GM23248 (cell line): ENCODE measurements around the gene TBXAS1. TPM values are rescaled to one million over a fixed set of nuclear protein-coding genes. Genes with fewer than 3 reads are reported as not detected.

Experiments
- DNase-seq: peaks from one replicate; pipeline ENCODE4 v3.0.0-alpha.2; 2015
- H2AFZ ChIP-seq: fragments of 200-600 bp; sonication (generic); 2 replicates; pipeline ENCODE4 v1.6.1; 2016; ENCODE audit warnings: antibody characterized with exemption
- H3F3A ChIP-seq: fragments of 200-600 bp; sonication (generic); 2 replicates; pipeline ENCODE4 v1.6.1; 2016; ENCODE audit warnings: mild to moderate bottlenecking, antibody characterized with exemption, mixed run types; ENCODE audit not compliant: insufficient read depth
- H3K27ac ChIP-seq: fragments of 200-600 bp; sonication (generic); 2 replicates; pipeline ENCODE4 v1.5.1; 2016; ENCODE audit warnings: mild to moderate bottlenecking
- H3K27me3 ChIP-seq: fragments of 200-600 bp; sonication (generic); replicated peaks from 2 replicates; pipeline ENCODE4 v1.6.1; 2016; ENCODE audit warnings: mild to moderate bottlenecking; ENCODE audit not compliant: insufficient read depth
- H3K36me3 ChIP-seq: fragments of 200-600 bp; sonication (generic); 2 replicates; pipeline ENCODE4 v1.6.1; 2016; ENCODE audit warnings: low read depth, mild to moderate bottlenecking
- H3K4me1 ChIP-seq: fragments of 200-600 bp; sonication (generic); 2 replicates; pipeline ENCODE4 v1.6.1; 2016; ENCODE audit warnings: mild to moderate bottlenecking; ENCODE audit not compliant: insufficient read depth
- H3K4me2 ChIP-seq: fragments of 200-600 bp; sonication (generic); one replicate; pipeline ENCODE4 v1.6.1; 2016; ENCODE audit warnings: mild to moderate bottlenecking; ENCODE audit not compliant: unreplicated experiment
- H3K4me3 ChIP-seq: fragments of 200-600 bp; sonication (generic); 2 replicates; pipeline ENCODE4 v1.5.1; 2016; ENCODE audit warnings: mild to moderate bottlenecking
- H3K79me2 ChIP-seq: fragments of 200-600 bp; sonication (generic); 2 replicates; pipeline ENCODE4 v1.6.1; 2016; ENCODE audit warnings: mild to moderate bottlenecking; ENCODE audit not compliant: insufficient read depth
- H3K9ac ChIP-seq: fragments of 200-600 bp; sonication (generic); 2 replicates; pipeline ENCODE4 v1.6.1; 2016; ENCODE audit warnings: mild to moderate bottlenecking
- H3K9me2 ChIP-seq: fragments of 200-600 bp; sonication (generic); 2 replicates; pipeline ENCODE4 v1.6.1; 2016; ENCODE audit warnings: mixed run types, mild to moderate bottlenecking, moderate library complexity; ENCODE audit not compliant: insufficient read depth
- H3K9me3 ChIP-seq: fragments of 200-600 bp; sonication (generic); one replicate; pipeline ENCODE4 v1.6.1; 2017; ENCODE audit warnings: low read depth
- H4K20me1 ChIP-seq: fragments of 200-600 bp; sonication (generic); 2 replicates; pipeline ENCODE4 v1.6.0; 2016; ENCODE audit not compliant: insufficient read depth
- EZH2 ChIP-seq: fragments of 200-600 bp; sonication (generic); IDR thresholded peaks from 2 replicates; pipeline ENCODE4 v1.6.1; 2018; ENCODE audit warnings: antibody characterized with exemption, mild to moderate bottlenecking; ENCODE audit not compliant: insufficient read depth, poor library complexity, severe bottlenecking
- EZH2phosphoT487 ChIP-seq: fragments of 200-600 bp; sonication (generic); IDR thresholded peaks from 2 replicates; pipeline ENCODE4 v1.6.1; 2018; ENCODE audit warnings: antibody characterized with exemption, moderate library complexity, mild to moderate bottlenecking, low read depth; ENCODE audit not compliant: insufficient read depth
- WGBS, 2 experiments: methylation state at CpG; one replicate each; pipeline ENCODE4 v1.1.6; 2015 to 2017; ENCODE audit warnings: low lambda C conversion rate in 2 of 2, low coverage in 1 of 2; ENCODE audit errors: missing lambda C conversion rate in 2 of 2; 5-methylcytosine and 5-hydroxymethylcytosine counted together
- in situ Hi-C: fragments of 300-500 bp; cut with MboI; formaldehyde crosslinking; loops from 2 replicates; pipeline ENCODE4 v1.15.0; 2020
- polyA plus RNA-seq: library from polyadenylated mRNA; unstranded; fragments of >200 nt; fragmentation: Nextera tagmentation; extraction: Ambion mirVana; gene quantifications from 2 replicates; pipeline ENCODE4 v1.2.1, GENCODE V29; 2016
- total RNA-seq: library from RNA; depleted of rRNA; stranded (reverse); fragments of >200 nt; shearing (Covaris generic); gene quantifications from 2 replicates; pipeline ENCODE4 v1.2.3, GENCODE V29; 2014

Gene TBXAS1
- total and polyA plus RNA-seq, 2 experiments from 2014 or later, result 0.49 TPM; not detected in 1

- Histone ChIP-seq H3K4me3 (no peak overlapping the region), H3K9me3 (no peaks in the 10 kb centered on the region), H3K27ac (no peak overlapping the region), H2AFZ (no peak overlapping the region), H3K4me1 (no peaks in the 10 kb centered on the region), H3K36me3 (no peaks in the 10 kb centered on the region), H3F3A (no peaks in the 10 kb centered on the region), H3K9me2 (no peaks in the 10 kb centered on the region), H3K27me3 (no peaks in the 10 kb centered on the region), H3K79me2 (no peaks in the 10 kb centered on the region), H4K20me1 (no peaks in the 10 kb centered on the region), H3K9ac (no peak overlapping the region), H3K4me2 (no peak overlapping the region)
- DNase-seq, result no peak
- no peak for TF ChIP-seq EZH2phosphoT487
- TF ChIP-seq EZH2, result no peak
- in situ Hi-C loops, result no loop called here
- WGBS, 2 experiments, result 88 to 94% methylated on average over 7 of the region's 7 CpGs
These were observed 55.4 kb downstream of the TBXAS1 start for GRCh38 chr7:139884441-139884840.

- H3K4me3 ChIP-seq, result no peak overlapping the region
- no peak overlapping the region for H3K4me2 ChIP-seq
- no peaks in the 10 kb centered on the region for H3K9me2 ChIP-seq
- TF ChIP-seq EZH2phosphoT487 (no peak), EZH2 (no peak)
- H3K9me3 ChIP-seq, result no peaks in the 10 kb centered on the region
- H2AFZ ChIP-seq, result 0 out of 2 replicates have a peak overlapping the region, but pooled peaks have one; percentile 5
- no peaks in the 10 kb centered on the region for H3K4me1 ChIP-seq
- H3K36me3 ChIP-seq, result no peaks in the 10 kb centered on the region
- no peaks in the 10 kb centered on the region for H4K20me1 ChIP-seq
- in situ Hi-C loops, result no loop called here
- DNase-seq, result no peak
- no peaks in the 10 kb centered on the region for H3K79me2 ChIP-seq
- H3K27ac ChIP-seq, result no peak overlapping the region
- no peaks in the 10 kb centered on the region for H3F3A ChIP-seq
- H3K27me3 ChIP-seq, result no peaks in the 10 kb centered on the region
- H3K9ac ChIP-seq, result no peak overlapping the region
These were observed 56.4 kb downstream of the TBXAS1 start for GRCh38 chr7:139885511-139885910.

GRCh38 chr7:139886206-139886605, 57.1 kb downstream of the TBXAS1 start:
- in situ Hi-C loops, result no loop called here
- no peaks in the 10 kb centered on the region for H3F3A ChIP-seq
- no peak overlapping the region for H3K9ac ChIP-seq
- no peaks in the 10 kb centered on the region for H3K36me3 ChIP-seq
- WGBS, 2 experiments, result 54 to 77% methylated on average over 2 of the region's 2 CpGs
- no peak overlapping the region for H3K4me2 ChIP-seq
- peak; percentile 26 for DNase-seq
- no peaks in the 10 kb centered on the region for H3K9me3 ChIP-seq
- H4K20me1 ChIP-seq, result no peaks in the 10 kb centered on the region
- no peaks in the 10 kb centered on the region for H3K27me3 ChIP-seq
- TF ChIP-seq EZH2phosphoT487, result no peak
- TF ChIP-seq EZH2, result no peak
- H3K79me2 ChIP-seq, result no peaks in the 10 kb centered on the region
- no peak overlapping the region for H2AFZ ChIP-seq
- H3K27ac ChIP-seq, result no peak overlapping the region
- H3K4me1 ChIP-seq, result no peaks in the 10 kb centered on the region
- H3K4me3 ChIP-seq, result no peak overlapping the region
- no peaks in the 10 kb centered on the region for H3K9me2 ChIP-seq

DNA sequence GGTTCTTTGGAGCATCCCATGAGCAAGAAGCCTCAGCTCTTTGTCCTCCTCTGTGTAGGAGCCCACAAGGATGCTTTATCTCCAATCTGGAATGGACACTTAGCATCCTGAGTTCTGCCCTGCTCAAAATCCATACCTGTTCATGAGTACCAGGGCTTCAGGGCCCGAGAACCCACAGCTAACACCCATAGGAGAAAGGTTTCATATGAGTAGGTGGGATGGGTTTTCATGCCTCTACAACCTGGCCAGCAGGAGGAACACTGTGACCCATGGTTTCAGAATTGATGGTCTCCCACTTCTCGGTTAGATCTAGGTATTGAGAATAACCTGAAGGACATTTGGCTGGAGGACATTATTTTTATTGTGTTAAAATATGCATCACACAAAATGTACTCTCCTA, 57.8 kb downstream of the TBXAS1 start:
- Histone ChIP-seq H3K9ac (no peak overlapping the region), H3K4me3 (no peak overlapping the region), H3K27ac (no peak overlapping the region), H3K4me1 (no peaks in the 10 kb centered on the region), H3K36me3 (no peaks in the 10 kb centered on the region), H3K9me3 (no peaks in the 10 kb centered on the region), H3K9me2 (no peaks in the 10 kb centered on the region), H3K79me2 (no peaks in the 10 kb centered on the region), H2AFZ (no peak overlapping the region), H3K27me3 (no peaks in the 10 kb centered on the region), H3F3A (no peaks in the 10 kb centered on the region), H4K20me1 (no peaks in the 10 kb centered on the region), H3K4me2 (no peak overlapping the region)
- WGBS, 2 experiments, result 72 to 75% methylated on average over 2 of the region's 2 CpGs
- in situ Hi-C loops, result no loop called here
- no peak for TF ChIP-seq EZH2
- no peak for TF ChIP-seq EZH2phosphoT487
- no peak for DNase-seq

DNA sequence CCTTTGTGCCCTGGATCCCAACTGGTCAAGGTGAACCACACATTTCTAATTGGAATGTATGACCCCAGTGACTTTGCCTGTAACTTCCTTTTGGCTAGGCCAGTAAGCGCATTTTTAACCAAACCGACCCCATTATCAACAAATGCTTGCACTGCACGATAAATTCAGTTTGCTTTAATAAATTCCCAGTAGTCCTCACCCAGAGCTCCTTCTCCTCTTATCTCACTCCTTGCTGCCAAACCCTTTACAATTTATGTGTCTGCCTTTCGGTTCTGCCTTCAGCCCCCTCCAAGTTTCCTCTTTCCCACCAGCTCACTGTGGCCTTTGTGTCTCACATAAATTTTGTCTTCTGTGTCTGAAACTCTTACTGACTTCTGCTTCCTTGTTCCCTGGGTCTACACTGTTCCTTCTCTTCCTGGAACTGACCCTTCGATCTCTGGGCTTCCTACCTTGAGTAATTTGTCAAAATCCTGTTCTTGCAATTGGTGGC, 59.0 kb downstream of the TBXAS1 start:
- no peak overlapping the region for H3K4me3 ChIP-seq
- H2AFZ ChIP-seq, result no peak overlapping the region
- WGBS, 2 experiments, result 74 to 76% methylated on average over 5 of the region's 5 CpGs
- no peaks in the 10 kb centered on the region for H4K20me1 ChIP-seq
- no peaks in the 10 kb centered on the region for H3K9me2 ChIP-seq
- DNase-seq, result no peak
- H3K27ac ChIP-seq, result no peak overlapping the region
- H3K9me3 ChIP-seq, result no peaks in the 10 kb centered on the region
- H3F3A ChIP-seq, result no peaks in the 10 kb centered on the region
- TF ChIP-seq EZH2, result no peak
- TF ChIP-seq EZH2phosphoT487, result no peak
- H3K9ac ChIP-seq, result no peak overlapping the region
- H3K36me3 ChIP-seq, result no peaks in the 10 kb centered on the region
- in situ Hi-C loops, result no loop called here
- H3K4me1 ChIP-seq, result no peaks in the 10 kb centered on the region
- H3K79me2 ChIP-seq, result no peaks in the 10 kb centered on the region
- H3K27me3 ChIP-seq, result no peaks in the 10 kb centered on the region
- no peak overlapping the region for H3K4me2 ChIP-seq
